ENCODE measurements around the gene LRG1.

LRG1 gene, protein sequence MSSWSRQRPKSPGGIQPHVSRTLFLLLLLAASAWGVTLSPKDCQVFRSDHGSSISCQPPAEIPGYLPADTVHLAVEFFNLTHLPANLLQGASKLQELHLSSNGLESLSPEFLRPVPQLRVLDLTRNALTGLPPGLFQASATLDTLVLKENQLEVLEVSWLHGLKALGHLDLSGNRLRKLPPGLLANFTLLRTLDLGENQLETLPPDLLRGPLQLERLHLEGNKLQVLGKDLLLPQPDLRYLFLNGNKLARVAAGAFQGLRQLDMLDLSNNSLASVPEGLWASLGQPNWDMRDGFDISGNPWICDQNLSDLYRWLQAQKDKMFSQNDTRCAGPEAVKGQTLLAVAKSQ

DNA sequence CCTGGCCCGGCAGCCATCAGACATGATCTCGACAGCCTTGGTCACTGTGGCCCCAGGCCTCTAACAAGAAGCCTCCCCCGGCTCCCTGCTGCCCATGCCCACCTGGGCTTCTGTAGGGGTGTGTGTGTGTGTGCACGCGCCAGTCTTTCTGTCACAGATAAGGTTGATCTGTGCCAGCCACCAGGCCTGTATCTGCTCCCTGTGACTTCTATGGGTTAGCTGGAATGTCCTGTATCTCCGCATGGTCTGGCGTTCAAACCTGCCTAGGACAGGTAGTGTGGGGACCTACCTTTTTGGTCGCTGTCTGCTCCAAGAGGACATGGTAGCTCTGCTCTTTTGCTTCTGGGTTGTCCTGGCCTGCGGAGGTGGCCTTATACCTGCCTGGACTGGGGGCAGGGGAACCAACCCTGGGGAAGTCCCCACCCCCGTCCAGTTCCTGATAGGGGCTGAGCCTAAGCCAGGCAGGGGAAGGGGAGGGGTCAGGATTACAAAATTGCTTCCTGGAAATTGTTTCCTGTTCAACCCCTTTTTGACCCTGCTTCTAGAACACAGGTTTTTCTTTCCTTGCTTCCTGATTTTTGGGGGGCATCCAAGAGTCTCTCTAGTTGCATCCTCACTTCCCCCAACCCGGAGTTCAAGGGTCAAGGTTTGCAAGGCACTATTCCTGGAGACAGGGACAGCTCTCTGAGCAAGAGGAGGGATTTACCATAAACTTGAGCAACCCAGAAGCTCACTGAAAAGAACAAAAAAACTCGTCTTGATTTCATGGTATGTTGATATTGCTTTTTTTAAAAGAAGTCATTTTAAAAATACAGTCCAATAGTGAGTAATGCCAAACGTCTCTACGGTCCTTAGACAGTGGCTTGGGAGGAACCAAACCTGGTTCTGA is at the start of gene LRG1:
Gene LRG1 (minus strand): TSS at position 344 of the 889 bp plus-strand sequence. CDS start 23 bp downstream, at position 321.
- DNase-seq (ENCODE audit: extremely low read depth in 1 of 2, low read depth in 1 of 2), result no peak

- no peak for DNase-seq (ENCODE audit: extremely low read depth in 1 of 2, low read depth in 1 of 2)
Measured at GRCh38 chr19:4588291-4588761, 48.5 kb upstream of the LRG1 start.

GRCh38 chr19:4587527-4587926 is 47.7 kb upstream of the LRG1 start:
- DNase-seq (ENCODE audit: extremely low read depth in 1 of 2, low read depth in 1 of 2), result no peak

DNA sequence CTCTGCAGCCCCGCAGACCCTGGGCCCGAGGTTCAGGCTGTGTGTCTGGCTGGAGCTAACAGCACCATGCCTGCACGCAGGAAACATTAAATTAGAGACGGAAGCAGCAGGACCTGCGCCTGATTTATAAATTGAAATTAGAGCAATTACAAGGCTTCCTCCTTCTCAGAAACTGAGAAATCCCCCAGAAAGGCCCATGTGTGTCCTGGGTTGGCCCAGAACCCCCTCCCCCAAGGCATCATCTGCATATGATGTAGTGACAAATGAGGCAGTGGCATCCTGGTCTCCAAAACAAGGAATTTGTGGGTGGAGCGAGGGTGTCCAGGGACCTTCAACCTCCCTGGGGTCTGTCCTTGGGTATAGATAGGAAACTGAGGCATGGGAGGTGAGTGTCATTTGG is 46.9 kb upstream of the LRG1 start:
- DNase-seq (ENCODE audit: extremely low read depth in 1 of 2, low read depth in 1 of 2), result no peak

- DNase-seq (ENCODE audit: extremely low read depth in 1 of 2, low read depth in 1 of 2), result no peak
Measured at GRCh38 chr19:4586245-4586644, 46.4 kb upstream of the LRG1 start.

DNA sequence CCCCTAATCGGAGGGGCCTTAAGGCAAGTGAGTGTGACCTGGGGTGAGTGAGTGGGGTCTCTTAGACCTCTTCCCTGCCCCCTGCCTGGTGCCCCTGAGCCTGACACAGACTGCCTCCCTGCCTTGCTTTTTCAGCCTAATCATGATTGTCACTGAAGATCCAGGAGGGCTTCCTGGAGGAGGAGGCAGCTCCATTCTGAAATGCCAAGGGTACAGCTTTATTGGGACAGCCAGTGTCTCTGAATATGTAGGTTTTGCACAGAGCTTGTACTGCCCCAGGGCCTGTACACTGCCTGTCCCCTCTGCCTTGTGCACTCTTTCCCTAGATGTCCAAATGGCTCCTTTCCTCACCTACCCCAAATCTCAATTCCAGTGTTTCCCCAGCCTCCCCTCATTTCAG is 45.7 kb upstream of the LRG1 start:
- no peak for DNase-seq (ENCODE audit: extremely low read depth in 1 of 2, low read depth in 1 of 2)

DNA sequence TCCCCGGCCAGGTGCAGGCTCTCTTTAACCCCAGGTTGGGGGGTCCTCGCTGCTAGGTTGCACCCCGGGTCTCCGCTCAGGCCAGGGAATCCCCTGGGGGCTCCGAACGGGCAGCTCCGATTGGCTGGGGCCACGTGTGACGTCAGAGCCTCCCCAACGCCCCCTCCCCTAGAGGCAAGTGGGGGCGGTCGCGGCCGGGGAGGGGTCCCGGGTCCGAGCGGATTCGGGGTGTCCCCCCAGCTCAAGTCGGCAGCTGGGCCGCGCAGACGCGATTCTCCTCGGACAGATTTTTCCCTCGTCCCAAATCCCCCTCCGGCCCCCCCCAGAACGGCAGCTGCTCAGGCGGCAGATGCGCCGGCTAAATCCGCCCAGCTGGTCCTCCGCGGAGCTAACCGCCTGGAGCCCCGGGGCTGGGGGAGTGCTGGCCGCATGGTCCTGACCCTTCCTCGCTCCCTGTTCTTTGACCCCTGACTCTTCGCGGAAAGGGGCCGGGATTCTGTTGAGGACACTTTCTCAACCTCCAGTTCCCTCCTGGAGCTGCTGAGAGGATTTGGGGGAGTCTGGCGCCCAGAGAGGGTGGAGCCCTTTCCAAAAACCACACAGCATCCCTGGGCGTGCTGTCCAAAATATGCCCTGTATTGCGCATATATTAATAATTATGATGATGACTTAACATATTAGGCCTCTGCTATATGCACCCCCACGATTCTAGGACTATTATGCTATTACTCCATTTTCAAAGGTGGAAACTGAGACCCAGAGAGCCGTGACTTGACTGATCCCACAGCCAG is 45.0 kb upstream of the LRG1 start:
- no peak for DNase-seq (ENCODE audit: extremely low read depth in 1 of 2, low read depth in 1 of 2)

DNA sequence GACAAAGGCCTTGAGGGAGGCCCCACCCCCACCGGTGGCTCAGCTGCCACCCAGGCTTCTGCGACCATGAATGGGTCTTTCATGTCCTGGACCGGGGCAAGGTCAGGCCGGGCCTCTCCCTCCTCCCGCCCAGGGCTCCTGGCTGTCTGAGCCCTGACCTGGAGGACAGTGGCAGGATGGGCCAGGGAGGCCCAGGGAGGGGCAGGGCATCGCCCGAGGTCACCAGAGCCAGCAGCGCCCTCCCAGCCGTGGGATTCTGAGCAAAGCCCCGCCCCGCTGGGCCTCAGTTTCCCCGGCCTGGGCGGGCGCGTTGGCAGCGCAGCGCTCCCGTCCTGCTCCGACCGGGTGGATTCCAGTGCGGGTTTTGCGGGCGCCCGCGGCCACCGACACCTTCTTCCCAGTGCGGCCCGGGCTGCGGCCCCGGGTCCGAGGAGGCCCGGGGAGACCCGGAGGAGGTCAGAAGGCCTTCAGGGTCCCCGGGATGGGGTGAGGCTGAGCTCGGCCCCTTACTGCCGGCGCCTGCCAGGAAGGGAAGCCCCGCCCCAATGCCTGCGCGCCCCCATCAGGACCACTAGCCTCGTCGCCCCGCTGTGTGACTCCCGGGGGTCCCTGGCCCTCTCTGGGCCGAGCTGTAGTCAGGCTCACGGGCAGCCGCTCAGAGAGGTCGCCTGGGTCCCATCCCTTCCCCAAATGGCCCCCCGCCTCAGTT is 44.3 kb upstream of the LRG1 start:
- no peak for DNase-seq (ENCODE audit: extremely low read depth in 1 of 2, low read depth in 1 of 2)

GRCh38 chr19:4582980-4583842 is 43.4 kb upstream of the LRG1 start:
- no peak for DNase-seq (ENCODE audit: extremely low read depth in 1 of 2, low read depth in 1 of 2)

DNA sequence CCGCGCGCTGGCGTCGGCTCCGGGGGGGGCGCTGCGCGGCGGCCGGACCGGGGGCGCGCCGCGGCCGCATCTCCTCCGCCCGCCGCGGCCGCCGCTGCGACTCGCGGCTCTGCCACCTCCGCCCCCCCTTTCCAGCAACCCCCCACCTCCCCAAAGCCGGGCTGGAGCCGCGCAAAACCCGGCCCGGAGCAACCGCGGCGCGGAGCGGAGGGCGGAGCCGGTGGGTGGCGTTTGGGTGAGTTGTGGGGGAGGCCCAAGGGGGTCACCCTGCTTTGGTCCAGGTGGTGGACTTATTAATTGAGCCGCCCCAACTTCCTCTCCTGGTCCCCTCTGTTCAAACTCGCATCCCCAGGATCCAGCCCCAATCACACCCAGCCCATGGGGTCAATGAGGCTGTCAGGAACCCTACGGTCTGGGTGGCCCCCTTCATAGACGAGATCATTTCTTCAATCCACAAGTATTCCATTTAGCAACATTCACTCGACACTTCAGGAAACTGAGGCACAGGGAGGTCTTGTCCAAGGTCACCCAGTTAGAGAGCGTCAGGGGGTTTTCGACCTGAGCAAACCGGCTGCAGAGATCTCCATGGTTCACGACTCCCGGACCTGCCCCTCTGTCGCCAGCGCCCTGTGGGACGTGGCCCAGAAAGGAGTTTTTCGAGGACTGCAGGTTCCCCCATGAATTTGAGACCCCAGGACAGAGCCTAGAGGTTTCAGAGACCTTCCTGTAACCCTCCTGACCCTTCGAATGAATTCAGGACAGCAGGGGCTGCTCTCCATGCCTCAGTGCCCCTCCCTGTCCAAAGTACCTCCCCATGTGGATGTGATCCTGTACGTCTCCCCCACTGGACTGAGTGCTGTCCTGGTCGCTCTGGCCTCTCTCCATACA is 42.1 kb upstream of the LRG1 start:
- no peak for DNase-seq (ENCODE audit: extremely low read depth in 1 of 2, low read depth in 1 of 2)

- DNase-seq (ENCODE audit: extremely low read depth in 1 of 2, low read depth in 1 of 2), result no peak
Measured at GRCh38 chr19:4580961-4581665, 41.3 kb upstream of the LRG1 start.

- DNase-seq (ENCODE audit: extremely low read depth in 1 of 2, low read depth in 1 of 2), result no peak
Measured at GRCh38 chr19:4580021-4580901, 40.4 kb upstream of the LRG1 start.

DNA sequence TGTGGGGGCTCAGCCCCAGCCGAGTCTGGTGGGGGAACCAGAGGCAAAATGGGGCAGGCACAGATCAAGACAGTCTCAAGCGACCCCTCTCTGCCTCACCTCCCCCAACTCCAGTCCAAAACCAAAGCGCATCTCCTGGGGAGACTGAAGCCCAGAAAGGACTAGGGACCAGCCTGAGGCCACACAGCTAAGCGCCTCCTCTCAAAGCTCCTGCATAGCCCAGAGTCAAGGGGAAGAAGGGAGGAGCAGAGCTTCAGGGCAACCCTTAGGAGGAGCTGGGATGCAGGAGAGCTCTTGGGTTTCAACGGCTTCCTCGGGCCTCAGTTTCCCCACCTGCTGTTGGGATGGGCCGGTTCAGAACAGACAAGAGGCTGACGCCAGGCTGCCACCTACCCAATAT is 39.6 kb upstream of the LRG1 start:
- DNase-seq (ENCODE audit: extremely low read depth in 1 of 2, low read depth in 1 of 2), result no peak

DNA sequence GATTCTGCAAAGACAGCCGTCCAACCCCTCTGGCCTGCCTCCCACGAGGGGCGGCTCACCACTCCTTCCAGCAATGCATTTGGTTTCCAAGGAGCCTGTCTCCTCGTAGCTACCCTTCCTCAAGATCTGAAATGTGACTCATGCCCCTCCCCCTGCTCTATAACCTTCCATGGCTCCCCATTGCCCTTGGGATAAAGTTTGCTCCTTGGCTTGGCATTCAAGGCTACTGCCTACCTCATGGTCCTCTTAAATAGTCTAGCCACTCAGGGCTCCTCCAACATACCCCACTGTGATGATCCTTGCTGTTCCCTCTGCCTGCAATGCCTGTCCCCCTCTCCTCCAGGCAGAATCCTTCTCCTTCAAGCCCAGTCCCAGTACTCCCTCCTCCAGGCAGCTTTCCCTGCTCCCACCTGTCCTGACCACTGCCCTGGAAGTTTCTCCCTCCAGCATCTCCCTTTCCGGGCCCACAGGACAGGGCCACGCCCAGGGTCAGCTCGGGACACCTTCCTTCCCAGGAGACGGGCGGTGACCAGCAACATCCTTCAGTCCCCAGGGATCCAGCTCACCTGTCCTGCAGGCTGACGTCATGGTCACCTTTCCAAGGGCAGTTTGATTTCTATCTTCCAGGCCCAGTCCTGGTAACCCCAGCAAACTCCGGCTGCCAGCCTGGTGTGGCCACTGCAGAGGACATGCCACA is 38.9 kb upstream of the LRG1 start:
- no peak for DNase-seq (ENCODE audit: extremely low read depth in 1 of 2, low read depth in 1 of 2)

DNA sequence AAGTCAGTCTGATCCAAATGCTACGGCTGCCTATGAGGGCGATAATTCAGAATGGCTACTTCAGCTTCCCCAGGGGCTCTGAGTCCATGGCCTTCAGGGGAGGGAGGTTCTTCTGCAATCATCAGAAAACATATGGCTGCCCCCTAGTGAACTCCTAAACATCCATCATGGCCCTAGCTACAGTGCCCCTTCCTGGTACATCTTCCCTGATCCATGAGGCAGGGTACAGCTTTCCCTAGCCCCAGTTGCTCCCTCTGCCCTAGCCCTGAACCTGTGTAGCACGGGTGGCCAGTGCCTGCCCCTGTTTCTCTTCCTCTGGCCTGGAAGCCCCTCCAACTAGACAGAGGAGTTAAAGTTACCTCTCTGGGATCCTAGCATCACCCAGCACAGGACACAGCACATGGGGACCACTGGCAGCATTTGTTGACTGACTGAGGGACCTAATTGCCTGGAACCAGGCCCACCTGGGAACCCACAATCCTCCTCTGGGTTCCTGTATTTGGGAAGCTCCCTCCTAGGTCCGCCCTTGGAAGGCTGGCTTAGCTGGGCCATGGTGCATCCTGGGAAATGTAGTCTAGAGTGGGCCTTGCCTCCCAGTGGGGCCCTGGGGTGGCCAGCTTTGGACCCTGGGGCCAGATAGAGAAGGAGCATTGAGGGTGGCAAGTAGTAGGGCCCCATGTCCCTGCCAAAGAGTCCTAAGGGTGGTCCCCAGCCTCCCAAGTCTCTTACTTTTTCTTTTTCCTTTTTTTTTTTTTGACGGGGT is 37.4 kb upstream of the LRG1 start:
- no peak for DNase-seq (ENCODE audit: extremely low read depth in 1 of 2, low read depth in 1 of 2)
